HG02981 (cell line): Measurements from ENCODE around the gene RCAN2.
A peak's percentile ranks its signal among the peaks of the same experiment; 100 is the strongest.

Experiments used
- ATAC-seq: cut with Tn5 transposase; IDR thresholded peaks from one replicate; pipeline ENCODE4 v1.9.1; 2021; ENCODE audit warnings: mild to moderate bottlenecking, moderate library complexity; ENCODE audit not compliant: unreplicated experiment

Gene RCAN2

DNA sequence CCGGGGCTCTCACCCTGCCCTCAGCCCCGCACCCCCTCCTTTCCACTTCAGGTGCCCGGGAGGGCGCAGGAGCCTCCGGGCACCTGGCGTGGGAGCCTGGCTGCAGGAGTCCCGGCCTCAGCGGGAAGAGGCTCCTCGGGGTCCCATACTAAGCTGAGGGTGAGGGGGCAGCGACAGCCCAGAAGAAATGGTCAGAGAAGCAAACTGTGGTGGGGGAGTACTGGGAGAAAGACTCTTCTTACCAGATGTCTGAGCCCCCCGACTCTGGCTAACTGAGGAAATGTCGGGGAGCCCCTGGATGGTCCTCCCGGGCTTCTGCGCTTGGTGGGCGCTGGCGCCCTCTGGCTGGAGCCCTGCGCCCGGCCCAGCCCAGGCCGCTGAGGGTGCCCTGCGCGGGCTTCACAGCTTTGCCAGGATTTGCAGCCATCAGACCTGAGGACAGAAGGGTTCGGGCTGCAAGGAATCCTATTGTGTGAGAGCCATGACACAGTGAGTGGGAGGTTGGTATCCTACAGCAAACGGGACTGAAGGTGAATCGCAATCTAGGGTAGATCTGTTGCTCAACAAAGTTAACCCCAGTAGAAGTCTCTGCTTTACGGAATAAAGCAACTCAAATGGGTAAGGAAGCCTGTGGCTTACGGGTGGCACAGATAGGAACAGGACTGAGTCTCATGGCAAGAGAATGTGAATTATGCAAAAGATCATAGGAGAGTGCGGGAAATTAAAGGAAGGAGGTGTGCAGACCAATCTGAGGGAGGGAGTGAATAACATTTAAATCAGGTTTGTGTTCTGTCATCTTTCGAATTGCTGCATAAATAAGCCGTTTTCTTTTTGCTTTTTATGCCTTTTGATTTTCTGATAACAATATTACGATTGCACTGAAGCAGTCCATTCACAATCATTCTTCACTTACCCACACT lies 639 bp upstream of the RCAN2 start:
- peak; percentile 33 for ATAC-seq

- ATAC-seq = no peak
Observed at GRCh38 chr6:46490425-46491200, 636 bp downstream of the RCAN2 start.

DNA sequence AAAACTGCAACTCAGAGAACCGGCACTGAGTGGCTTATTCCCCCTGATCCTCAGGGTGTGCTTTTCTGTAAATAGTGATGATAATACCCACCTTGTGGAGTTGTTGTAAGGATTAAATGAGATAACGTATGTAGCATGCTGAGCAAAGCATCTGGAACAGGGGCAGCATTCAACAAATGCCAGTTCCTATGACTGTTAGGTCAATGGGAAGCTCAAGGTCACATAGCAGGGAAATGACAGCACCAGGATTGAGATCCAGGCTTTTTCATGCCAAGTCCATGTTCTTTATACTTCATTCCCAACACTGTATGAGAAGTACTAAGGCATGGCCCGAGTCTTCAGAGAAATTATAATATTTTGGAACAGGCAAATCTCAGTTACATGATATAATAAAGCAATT lies 5.1 kb downstream of the RCAN2 start:
- ATAC-seq = no peak

- no peak for ATAC-seq
Observed at GRCh38 chr6:46484081-46484820, 7.0 kb downstream of the RCAN2 start.

- ATAC-seq = no peak
Observed at GRCh38 chr6:46476301-46476700, 14.9 kb downstream of the RCAN2 start.

DNA sequence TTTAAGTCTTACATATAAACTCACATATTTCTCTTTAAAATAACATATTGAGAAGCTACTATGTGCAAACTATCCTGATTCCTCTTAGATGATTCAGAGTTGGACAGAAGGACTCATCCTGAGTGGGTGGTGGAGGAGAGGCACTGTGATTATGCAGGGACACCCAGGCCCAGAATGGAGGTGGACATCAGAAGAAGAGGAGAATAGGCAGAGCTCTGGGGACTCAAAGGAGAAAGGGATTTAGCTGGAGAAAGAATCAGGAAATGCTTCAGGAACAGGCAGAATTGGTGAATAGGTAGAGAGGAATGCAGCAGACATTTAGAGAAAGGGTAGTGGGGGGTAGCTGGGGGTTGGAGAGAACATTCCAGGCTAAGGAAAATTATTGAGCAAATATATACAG lies 17.4 kb downstream of the RCAN2 start:
- ATAC-seq = no peak

GRCh38 chr6:46472243-46472642 lies 19.0 kb downstream of the RCAN2 start:
- ATAC-seq = no peak

- no peak for ATAC-seq
Observed at GRCh38 chr6:46469021-46469420, 22.2 kb downstream of the RCAN2 start.

- ATAC-seq = no peak
Observed at GRCh38 chr6:46468403-46469010, 22.7 kb downstream of the RCAN2 start.

DNA sequence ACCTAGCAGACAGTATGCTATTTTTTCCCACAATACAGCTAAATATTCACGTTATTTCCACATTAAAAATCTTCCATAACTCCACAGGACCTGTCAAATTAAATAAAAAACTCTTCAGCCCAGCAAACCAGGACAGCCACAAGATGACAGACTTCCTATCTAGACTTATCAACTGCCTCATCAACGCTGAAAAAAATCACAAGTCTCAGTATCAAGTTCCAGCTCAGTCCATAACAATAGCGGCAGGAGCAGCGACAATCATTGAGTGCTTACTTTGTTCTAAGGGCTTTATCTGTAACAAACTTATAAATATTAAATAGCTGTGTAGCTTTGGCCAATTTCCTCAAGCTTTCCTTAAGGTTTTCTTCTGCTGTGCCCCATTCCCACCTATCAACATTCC lies 24.7 kb downstream of the RCAN2 start:
- no peak for ATAC-seq

DNA sequence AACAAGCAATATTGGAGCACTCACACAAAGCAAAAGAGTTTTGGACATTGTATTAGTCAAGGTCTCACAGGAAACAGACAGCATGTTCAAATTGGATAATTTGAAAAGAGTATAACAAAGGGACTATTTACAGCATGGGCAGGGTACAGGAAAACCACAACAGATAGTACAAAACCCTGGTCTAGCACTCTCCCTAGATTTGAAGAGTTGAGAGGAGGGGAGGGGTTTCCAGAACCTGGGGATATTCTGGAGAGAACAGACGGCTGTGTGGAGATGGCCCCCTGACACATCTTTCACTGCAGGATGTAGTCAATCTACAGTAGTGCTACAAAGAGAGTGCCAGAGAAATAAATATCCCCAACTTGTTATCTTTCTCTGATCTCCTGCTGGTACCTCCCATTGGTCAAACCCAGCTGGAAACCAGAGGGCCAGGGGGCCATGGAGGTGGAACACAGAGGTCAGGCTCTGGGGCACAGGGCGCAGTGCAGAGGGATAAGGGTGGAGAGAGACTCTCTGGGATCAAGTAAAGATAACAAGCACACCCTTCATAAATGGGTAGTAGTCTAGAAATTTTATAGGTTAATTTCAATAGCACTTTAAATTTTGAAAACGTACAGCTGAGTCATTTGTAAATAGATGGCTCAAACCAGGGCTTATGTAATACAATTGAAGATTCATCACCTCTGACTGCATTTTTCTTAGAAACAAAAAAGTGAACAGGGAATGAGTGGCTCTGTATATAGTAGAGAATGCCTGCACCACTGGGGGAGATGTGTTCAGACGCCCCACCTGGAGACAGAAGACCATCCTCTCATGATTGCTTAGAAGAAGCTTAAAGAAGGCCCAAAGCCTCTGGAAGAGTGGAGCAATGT lies 25.7 kb downstream of the RCAN2 start:
- no peak for ATAC-seq

GRCh38 chr6:46456297-46456696 lies 35.0 kb downstream of the RCAN2 start:
- ATAC-seq = no peak

DNA sequence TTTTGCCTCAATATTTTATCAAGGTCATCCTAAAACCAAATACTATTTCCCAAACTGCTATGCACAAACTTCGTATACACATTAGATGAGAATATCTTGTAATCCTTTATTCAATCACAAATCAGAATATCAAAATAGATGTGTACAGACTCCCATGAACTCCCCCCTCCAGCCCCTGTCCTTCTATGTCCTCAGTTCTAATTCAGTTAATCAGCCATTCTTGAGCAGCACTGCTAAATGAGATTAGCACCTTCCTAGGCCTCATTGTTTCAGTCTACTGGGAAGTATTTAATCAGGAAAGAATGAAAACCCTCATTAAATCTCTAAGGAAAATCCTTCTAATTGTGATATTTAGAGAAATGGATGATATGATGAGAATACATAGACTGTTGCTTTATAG lies 36.6 kb downstream of the RCAN2 start:
- ATAC-seq = no peak

GRCh38 chr6:46453741-46454316 lies 37.4 kb downstream of the RCAN2 start:
- no peak for ATAC-seq

DNA sequence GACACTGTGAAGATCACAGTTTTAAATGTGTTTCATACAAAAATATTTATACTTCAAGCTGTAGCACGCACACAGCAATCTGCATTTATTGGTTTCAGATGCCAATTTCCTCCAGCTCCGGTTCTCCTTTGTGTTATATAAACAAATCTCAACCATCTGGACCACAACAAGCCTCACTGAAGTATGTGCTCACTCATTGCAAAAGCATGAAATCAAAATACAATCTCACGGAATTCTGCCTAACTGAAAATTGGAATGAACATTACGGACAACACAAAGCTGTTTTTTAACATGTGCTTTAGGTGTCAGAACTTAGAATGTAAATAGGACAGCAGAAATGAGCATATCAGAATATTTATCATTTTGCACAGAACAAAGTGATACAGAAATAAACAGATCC lies 38.0 kb downstream of the RCAN2 start:
- ATAC-seq = no peak

DNA sequence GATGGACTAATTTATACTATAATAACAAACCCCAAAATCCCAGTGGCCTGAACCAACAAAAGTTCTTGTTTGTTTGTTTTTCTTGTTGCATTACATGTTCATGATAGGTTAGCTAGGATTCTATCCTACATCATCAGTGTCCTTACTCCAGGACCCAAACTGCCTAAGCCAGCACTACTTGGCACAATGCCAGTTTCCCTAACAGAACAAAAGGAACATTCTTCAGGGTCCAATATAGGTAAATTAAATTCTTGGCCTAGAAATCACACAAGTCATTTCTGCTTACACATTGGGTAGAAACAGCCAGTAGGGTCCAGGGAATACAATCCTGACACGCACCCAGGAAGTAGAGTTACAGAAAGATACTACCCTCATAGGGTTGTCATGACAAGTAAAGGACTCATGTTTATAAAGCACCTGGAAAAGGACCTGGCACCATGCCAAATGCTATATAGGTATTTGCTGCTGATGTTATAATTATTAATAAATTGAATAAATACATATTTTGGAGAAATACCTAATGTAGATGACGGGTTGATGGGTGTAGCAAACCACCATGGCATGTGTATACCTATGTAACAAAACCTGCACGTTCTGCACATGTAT lies 38.8 kb downstream of the RCAN2 start:
- no peak for ATAC-seq

DNA sequence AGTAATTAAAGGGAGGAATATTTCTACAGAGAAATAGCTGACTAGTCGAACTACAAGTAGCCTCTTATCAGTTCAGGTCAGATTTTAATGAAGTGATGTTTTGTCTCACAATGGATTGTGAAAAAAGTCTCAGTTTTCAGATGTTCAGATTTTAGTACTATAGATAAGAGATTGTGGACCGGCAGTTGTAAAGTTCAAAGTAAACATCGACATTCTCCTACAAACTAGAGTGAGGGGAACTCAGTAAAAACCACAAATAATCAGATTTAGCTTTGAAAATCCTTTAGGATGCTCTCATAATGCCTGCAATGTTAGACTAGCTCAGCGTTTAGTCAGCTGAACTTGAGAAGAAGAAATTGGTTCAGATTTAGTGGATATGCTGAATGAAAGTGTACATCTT lies 39.9 kb downstream of the RCAN2 start:
- ATAC-seq = no peak

DNA sequence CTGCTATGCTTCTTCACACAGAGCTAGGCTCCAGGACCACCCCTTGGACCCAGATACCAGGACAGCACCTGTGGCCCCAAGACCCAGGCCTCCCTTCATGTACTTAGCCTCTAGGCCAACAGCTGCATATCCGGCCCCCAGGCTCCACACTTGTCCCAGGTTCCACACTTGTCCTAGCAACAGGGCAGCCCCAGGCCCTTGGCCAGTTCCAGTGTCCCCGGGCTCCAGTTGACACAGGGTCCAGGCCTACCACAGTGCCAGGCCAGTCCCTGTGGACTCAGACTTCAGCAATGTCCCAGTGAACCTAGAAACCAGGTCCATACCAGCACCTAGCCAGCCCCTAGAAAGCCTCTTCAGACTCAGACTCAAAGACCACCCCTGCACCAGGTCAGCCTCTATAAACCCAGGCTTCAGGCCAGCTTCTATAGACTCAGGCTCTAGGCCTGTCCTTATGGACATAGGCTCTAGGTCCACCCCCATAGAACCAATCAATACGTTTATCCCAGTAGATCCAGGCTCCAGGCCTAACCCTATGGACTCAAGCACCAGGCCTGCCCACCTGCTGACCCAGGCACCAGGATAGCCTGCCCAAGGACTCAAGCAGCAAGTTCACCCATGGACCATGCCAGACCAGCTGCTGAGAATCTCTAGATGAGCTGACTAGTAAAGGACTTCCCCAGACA lies 46.3 kb downstream of the RCAN2 start:
- no peak for ATAC-seq

DNA sequence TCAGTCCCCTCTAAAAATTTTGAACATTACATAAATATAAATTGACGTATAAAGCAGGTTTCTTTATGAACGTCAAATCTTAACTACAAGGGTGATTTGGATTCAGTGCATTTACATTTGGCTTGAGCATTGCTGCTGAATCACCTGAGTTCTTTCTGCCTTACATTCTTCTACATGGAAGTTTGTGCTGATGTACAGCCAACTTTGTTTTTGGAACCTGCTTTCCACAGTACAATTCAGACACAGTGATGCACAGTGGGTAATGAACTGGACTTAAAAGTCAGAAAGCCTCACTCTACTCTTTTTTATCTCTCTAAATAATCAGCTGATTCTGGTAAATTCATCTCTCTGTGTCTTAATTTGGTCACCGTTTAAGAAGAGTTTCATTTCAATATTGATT lies 47.6 kb downstream of the RCAN2 start:
- ATAC-seq = no peak
